Lower leg skin (tissue), 3 donors: ENCODE data around the gene ATP8A2.

Experiments used
- POLR2A ChIP-seq, 2 donors: fragments of 450-650 bp; IDR thresholded peaks; one replicate each; pipeline ENCODE4 v1.6.1; 2016 to 2017; ENCODE audit warnings: antibody characterized with exemption in 2 of 2, mild to moderate bottlenecking in 1 of 2, moderate library complexity in 1 of 2
- TF ChIP-seq, protein P1 (sequence below), 3 donors: fragments of 450-650 bp; IDR thresholded peaks; one replicate each; pipeline ENCODE4 v1.5.1; 2016; ENCODE audit warnings: antibody characterized with exemption in 3 of 3, mild to moderate bottlenecking in 3 of 3, moderate library complexity in 2 of 3

DNA sequence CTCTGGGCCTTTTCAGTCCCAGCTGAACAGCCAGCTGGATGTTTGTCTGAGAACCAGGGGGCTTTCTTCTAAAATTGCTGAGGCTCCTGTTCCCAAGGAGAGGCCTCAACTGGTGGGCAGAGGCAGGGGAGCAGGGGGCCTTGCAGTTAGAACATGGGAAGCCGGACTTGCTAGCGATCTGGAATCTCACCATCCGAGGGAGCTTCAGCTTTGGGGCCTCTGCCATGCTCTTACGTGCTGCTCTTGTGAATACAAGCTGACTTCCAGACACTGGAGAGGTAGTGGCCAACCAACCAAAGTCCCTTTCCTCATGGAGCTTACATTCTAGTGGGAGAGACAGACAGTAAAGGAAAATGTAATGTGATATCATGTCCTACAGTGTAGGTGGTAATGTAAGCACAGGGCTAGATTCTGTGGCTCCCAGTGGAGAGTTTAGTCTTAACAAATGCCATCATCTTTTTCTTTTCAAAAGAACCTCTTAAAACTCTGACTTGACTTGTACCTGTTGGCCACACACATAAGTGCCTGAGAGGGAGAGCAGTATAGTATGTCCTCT is 657.9 kb downstream of the ATP8A2 start:
- TF ChIP-seq, protein P1, sequence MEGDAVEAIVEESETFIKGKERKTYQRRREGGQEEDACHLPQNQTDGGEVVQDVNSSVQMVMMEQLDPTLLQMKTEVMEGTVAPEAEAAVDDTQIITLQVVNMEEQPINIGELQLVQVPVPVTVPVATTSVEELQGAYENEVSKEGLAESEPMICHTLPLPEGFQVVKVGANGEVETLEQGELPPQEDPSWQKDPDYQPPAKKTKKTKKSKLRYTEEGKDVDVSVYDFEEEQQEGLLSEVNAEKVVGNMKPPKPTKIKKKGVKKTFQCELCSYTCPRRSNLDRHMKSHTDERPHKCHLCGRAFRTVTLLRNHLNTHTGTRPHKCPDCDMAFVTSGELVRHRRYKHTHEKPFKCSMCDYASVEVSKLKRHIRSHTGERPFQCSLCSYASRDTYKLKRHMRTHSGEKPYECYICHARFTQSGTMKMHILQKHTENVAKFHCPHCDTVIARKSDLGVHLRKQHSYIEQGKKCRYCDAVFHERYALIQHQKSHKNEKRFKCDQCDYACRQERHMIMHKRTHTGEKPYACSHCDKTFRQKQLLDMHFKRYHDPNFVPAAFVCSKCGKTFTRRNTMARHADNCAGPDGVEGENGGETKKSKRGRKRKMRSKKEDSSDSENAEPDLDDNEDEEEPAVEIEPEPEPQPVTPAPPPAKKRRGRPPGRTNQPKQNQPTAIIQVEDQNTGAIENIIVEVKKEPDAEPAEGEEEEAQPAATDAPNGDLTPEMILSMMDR (IDR thresholded peaks at IDR 0.05), result no peak
- TF ChIP-seq POLR2A (IDR thresholded peaks at IDR 0.05), result no peak
